Occipital lobe (tissue), 2 donors: ENCODE measurements around the gene CLASRP. TPM values are rescaled to one million over a fixed set of nuclear protein-coding genes. Genes with fewer than 3 reads are reported as not detected.

Experiments
- DNase-seq: peaks from one replicate; lab custom pipeline; 2025; lab: John Stamatoyannopoulos, UW
- total RNA-seq: library from RNA; depleted of rRNA; stranded (reverse); fragments of >200 nt; gene quantifications from one replicate; pipeline ENCODE4 v1.2.3, GENCODE V29; 2014

The CLASRP gene
- total RNA-seq, 1 donor from 2014 or later: 3.9 TPM

DNA sequence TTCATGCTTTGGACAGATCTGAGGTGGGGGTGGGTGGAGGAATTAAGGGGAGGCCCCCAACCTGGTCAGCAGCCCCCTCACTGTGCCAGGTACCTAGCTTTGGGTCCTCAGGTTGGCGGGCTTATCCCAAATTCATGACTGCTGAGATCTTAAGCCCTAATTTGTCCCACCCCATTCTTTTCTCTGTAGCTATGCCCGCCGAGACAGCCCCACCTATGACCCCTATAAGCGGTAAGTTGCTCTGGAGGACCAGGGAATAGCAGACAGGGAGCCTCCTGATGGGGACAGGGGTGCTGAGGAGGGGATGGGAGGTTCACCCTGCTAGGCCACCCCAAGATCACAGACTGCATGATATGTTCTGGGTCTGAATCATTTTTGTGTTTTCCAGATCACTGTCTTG is 23.1 kb downstream of the CLASRP start:
- DNase-seq: no peak

DNA sequence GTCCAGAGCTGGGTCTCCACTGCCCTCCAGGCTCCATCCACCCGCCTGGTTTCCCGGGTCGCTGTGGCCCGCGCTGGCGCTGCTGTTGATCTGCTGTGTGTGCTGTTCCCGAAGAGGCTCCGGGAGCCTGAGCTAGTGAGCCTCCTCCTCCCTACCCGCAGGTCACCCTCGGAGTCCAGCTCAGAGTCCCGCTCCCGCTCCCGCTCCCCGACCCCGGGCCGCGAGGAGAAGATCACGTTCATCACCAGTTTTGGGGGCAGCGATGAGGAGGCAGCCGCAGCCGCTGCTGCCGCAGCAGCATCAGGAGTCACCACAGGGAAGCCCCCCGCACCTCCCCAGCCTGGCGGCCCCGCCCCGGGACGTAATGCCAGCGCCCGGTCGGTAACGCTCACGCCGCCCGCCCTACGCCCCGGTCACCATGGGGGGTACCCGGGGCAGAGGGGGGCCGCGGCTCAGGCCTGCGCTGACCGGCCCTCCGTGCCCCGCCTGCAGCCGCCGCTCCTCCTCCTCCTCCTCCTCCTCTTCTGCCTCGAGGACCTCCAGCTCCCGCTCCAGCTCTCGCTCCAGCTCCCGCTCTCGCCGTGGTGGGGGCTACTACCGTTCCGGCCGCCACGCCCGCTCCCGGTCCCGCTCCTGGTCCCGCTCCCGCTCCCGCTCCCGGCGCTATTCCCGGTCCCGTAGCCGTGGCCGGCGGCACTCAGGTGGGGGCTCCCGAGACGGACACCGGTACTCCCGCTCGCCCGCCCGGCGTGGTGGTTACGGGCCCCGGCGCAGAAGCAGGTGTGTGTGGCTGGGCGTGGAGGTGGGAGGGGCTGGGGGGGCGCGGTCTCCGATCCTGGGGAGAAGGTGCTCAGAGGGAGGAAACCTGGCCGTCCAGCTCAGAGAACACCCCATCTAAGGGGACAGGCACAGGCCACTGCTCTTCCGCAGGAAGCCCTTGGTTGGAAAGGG is 25.3 kb downstream of the CLASRP start:
- no peak for DNase-seq

DNA sequence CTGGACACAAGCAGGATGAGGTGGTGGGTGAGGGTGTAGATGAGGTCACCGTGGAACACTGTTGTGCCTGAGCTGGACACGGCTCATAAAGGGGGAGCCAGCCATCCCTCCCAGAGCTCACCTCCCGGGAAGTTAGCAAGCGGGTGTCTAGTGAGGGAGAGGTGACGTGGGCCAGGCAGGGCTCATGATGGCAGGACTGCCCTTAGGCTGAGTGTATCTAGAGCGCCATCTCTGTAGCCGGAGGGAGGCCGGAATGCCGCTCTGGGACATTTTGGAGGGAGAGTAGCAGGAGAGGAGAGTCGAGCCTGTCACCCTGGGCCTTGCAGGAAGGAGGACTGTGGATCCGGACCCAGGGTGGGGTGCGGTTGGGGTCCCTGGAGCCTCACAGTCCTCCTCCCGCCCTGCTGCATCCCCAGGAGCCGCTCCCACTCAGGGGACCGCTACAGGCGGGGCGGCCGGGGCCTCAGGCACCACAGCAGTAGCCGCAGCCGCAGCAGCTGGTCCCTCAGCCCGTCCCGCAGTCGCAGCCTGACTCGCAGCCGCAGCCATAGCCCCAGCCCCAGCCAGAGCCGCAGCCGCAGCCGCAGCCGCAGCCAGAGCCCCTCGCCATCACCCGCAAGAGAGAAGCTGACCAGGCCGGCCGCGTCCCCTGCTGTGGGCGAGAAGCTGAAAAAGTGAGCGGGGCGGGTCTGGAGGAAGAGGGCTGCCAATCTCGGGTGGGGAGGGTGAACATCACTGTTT is 28.2 kb downstream of the CLASRP start:
- DNase-seq: no peak

DNA sequence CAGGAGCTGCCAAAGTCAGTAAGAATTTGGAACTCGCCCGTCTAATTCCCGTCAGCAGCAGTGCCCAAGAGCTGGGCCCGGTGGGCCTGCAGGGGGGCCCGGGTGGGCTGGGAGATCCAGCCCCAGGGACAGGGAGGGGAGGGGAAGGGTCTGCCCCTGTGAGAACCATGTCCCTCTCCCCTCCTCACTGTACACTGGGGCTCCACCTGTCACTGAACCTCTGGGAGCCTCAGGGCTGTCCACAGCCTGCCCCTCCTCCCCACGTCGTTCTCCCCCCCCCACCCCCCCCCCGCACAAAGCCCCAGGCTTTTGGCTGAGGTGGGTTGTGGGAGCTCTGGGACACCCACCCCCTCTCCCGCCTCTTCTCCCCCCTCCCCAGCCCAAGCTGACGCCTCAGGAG is 29.2 kb downstream of the CLASRP start:
- DNase-seq: no peak

DNA sequence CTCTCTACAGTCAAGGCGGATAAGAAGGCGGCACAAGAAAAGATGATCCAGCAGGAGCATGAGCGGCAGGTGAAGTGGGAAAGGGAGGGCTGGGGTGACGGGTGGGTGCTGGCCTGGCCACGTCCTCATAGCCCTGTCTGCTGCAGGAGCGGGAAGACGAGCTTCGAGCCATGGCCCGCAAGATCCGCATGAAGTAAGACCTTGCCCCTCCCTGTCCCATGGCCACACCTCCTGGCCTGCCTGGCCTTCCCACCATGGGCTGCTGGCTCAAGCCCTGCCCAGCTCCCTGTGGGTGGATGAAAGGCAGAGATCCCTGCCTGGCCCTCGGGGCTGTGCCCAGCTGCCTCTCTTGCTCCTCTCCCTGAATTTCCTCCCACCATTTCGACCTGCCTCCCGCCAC is 30.2 kb downstream of the CLASRP start:
- DNase-seq: no peak

DNA sequence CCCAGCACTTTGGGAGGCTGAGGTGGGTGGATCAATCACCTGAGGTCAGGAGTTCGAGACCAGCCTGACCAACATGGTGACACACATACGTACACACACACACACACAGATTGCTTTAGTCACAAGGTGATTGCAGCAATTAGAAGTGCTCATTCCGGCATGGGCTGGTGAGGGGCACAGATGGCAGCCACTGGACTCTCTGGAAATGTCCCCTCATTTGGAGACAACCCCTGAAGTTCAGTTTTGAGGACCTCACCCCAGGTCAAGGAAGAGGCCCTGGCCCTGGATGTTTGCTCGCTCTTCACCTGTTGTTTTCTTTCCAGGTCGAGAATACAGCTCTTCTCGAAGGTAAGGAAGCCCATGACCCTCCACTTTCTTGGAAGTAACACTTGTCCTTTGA is 31.4 kb downstream of the CLASRP start:
- DNase-seq: no peak

DNA sequence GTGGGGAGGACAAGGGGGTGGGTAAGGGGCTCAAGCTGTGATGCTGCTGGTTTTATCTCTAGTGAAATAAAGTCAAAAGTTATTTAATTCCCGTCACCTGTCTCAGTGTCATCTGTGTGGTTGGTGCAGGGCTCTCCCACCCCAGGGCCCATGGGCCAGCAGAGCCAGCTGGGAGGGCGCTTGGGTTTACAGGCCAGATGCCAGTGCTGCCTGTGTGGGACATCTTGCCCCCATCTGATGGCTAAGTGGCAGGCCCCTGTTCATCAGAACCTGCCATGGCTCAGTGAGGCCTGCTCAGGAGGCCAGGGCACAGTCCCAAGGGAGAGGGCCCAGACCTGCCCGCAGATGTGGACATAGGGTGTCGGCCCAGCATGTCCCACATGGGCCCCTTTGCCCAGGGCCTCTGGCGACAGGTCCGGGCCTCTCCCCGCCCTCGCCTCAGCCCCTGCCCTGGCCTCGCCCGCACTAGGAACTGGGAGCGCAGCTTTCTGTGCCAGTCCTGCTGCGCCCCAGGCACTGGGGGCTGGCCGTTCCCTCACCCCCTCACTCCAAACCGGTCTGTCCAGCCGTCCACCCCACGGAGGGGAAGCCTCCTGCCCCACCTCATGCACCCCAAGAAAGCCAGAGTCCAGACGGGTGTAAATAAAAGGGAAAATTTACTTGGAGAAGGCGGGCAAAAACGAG is 32.2 kb downstream of the CLASRP start:
- no peak for DNase-seq

DNA sequence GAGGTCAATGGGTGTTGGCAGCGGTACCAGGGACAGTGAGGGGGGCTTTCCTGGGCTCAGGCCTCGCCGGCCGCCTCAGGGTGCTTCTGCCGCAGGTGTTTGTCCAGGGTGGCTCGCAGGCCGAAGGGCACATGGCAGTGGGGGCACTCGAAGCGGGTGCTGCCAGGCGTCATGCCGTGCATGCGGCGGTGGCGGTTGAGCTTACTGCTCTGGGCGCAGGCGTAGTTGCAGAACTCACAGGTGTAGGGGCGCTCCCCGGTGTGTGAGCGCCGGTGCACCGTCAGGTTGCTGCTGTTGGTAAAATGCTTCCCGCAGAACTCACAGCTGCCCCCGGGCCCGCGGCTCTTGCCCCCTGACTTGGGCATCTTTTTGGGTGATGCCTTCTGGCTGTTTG is 32.7 kb downstream of the CLASRP start:
- DNase-seq: no peak

DNA sequence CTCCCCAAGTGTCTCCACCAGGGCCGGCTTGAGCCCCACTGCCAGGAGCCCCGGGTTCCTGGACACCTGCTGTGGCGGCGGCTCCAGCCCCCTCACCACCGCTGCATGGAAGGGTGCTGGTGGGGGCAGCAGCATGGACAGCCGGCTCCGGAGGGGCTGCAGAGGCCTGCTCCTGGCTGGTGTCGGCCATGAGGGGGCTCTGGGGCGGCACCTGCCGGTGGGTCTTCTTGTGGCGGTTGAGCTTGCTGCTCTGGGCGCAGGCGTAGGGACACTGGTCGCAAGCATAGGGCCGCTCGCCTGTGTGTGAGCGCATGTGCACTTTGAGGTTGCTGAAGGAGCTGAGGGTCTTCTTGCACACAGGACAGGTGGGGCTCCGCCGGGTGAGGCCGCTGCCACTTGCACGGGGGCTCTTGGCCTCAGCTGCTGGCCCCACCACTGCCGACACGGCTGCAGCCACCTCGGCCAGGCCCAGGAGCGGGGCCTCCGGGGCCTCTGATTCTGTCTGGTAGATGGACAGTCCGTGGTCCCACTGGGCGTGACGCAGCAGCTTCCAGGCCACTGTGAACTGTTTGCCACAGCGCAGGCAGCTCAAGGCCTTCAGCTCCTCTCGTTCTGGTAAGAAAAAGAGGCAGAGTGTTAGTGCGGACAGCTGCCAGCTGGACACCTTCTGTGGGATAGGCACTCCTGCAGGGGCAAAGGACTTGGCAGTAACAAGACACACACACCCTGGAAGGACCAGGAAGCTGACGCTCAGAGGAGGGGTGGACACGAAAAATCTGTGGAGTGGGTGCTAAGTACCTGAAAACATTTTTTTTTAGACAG is 33.3 kb downstream of the CLASRP start:
- DNase-seq: no peak

DNA sequence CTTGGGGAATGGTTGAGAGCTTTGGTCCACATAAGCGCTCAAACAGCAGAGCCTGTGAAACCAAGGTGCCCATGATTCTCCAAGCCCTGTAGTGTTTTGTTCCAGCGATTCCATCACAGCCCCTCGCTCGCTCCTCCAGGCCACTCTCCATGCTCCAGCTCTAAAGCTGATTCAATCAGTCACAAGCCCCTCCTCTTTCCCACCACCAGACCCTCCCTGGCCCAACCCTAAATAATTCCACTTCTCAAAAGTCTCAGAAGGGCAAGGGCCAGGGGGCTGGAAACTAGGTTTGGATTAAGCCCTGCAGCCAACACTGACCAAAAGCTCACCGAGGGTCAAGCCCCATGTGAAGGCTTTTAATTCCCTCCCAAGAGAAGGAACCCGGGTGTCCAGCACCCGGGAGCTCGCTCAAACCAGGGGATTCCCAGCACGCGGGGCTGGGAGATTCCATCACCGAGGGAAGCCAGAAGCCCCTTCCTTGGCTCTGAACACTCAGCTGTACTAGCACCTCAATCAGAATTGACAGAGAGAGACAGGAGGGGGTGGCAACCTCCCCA is 36.0 kb downstream of the CLASRP start:
- no peak for DNase-seq

DNA sequence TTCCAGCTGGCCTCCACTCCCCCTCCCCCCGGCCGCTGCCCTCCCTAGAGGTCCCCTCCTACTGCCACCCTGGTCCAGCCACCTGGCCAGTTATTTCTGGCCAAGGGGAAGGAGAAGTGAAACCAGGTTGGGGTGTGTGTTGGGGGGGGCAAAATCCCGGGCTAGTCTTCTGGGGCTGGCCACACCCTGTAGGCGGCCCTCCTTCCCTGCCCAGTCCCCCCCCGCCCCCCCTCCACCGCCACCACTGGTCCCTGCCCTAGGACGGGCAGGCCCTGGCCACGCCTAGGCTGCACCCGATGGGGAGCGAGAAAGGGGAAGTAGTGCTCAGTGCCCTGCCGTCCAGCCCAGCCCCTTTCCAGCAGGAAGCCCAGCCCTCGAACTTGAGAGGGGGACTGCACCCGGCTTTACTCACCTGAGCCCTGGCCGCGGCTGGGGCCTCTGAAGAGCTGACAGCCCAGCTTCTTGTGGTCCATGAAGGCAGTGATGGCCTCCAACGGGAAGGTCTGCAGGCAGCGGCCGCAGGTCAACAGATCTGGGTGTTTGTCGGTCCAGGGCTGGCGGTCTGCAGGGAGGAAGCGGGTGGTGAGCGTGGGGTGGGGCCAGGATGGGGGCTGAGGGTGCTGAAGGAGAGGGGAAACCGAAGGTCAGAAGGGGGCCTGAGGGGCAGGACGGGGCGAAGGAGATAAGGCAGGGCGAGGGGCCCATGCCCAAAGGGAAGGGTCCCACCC is 36.6 kb downstream of the CLASRP start:
- peak; percentile 18 for DNase-seq

DNA sequence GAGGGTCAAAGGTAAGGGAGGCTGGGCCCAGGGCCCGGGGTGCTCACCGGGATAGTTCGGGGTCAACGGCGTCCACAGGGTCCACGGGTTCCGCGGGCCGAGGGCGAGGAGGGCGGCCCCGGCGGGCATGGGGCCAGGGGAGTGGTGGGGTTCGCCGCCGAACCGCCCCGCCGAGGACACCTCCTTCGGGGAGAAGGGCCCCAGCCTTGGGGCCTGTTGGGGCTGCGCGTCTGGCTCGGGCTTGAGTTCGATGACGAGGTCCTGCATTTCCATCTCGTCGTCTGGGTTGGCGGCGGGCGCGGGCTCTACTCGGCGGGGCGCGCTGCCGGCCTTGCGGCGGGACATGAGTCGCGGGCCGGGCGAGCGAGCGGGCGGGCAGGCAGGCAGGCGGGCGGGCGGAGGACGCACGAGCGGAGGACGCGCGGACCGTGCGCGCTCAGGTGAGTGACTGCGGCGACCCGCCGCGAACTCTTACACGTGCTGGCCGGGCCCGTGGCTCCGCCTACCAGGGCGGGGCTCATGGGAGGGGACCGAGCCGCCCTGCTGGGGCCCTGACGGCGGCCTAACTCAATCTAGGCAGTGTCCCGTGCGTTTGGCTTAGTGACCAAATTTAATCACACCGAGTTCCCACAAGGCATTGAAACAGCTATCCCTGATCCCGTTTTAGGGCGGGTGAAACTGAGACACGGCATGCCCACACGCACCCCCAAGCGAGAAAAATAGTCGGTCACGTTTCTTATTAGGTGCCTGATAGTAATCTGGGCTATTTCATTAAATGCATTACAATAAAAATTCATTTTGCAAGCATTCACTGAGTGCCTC is 37.4 kb downstream of the CLASRP start, which contains the start of gene ZNF296:
Gene ZNF296, minus strand, starts transcription at position 450 of the 822 bp plus-strand sequence. Its CDS starts 105 bp downstream, at position 345.
- no peak for DNase-seq

DNA sequence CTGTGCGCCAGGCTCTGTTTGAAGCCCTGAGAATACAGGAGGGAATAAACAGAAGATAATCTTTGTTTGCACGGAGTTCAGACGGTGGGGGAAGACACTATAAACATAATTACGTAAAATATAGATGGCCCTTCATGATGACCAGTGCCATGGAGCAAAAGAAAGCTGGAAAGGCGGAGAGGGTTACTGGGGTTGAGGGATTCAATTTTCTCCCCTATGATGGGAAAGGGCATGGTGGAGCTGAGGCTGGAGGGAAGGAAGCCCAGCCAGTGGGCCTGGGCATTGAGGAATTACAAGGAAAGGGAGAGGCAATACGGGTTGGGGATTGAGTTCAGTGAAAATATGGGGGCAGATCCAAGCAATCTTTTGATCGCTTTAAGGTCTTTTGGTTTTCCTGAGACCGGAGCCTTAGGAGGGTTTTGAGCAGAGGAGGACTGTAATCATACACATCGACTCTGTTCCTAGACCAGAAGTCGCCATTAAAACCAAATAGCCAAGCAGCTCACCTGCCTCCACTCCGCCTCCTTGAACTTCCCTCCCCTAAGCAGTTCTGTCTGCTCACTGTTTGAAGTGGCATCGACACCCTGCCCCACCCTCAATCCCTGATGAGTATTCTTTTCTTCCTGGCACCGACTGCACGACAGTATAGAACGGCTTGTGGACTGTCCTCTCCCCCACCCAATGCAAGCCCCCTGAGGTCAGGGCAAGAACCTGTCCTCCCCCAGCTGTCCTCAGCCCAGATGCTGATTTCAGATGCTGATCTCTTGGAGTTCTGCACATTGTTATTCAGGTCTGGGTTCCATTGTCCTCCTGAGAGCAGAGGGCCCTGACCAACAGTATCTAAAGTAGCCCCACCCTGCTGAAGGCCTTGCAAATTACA is 38.2 kb downstream of the CLASRP start:
- DNase-seq: no peak

DNA sequence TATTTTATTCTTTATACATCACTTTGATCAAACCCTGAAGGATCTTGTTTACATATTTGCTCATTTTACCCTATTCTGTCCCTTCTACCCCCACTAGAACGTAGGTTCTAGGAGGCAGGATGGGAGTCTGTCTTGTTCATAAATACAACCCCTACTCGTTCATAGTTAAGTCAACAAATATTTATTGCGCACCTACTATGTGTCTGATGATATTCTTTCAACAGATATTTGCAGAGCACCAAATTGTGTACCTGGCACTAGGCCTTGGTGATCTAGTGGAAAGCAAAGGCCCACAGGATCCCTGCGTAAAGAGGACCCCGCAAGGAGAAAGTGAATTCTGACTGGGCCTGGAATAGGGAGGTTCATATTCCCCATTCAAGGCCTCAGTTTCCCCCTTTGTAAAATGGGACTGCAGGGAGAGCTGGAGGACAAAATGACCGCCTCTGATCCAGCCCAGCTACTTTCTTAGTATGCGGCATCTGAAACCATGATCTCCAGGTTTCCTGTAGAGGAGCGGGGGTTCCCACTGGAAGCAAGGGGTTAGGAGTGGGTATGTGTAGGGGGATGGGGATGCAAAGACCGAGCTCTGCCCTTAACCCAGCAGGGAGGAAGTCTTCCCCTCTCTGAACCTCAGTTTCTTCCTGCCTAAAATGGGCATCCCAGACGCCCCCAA is 39.7 kb downstream of the CLASRP start:
- DNase-seq: no peak

DNA sequence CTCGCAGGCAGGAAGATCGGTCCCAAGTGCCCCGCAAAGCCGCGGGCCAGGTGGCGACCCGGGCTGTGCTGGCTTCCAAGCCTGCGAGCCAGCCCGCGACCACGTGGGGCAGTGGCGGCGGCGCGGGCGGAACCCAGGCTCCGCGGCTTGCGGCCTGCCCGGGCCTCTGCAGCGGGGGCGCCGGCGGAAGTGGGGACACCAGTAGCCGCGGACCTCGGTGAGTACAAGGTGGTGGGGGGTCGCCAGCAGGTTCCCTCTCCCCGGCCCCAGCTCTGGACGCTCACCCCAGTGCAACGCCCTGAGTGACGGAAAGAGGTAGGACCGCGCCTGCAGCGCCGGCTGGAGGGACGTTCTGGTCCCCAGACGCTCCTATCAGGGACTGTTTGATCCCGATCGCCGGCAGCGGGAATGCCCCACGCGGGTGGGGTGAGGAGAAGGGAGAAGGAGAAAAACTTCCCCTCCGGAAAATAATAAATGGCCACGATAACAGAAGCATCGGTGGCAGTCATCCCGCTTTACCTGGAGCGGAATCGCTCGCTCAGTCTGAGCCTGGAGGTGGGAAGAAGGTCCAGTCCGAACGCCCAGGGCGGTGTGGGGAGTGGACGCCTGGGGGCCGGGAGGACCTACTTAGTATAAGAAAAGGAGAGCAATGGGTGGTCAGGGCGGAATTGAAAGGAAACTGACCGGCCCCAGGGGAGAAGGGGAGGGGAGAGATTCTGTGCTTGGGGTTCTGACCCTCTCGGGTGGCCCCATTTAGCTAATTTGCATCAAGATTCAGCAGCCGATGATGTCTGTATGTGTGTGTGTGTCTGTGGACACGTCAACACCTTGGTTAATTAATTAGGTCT is 40.4 kb downstream of the CLASRP start, which contains the start of gene GEMIN7:
Gene GEMIN7, plus strand, starts transcription at position 198 of the 848 bp plus-strand sequence. CDS start 10,855 bp downstream, outside the sequence.
- peak; percentile 52 for DNase-seq

DNA sequence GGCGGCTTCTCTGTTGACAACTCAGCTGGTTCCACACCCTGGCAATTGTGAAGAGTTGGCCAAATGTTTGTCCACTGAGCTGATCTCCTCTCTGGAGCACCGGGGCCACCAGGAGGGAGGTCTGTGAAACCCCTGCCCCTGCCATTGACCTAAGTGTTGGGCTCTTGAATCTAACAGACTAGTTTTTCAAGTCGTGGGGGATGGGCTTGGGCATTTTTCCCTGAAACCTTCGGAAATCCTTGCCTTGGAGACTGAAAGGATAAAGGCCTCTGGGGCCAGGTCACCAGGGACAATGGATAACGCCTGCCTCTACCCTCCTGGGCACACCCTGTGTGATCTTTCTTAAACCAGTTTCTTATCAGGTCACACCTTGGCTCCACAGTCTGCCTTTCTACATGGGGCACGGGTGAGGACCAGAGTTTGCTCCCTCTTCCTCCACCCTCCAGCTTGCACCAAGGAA is 41.1 kb downstream of the CLASRP start:
- no peak for DNase-seq
